ENCODE results near the gene SRC. TPM values are rescaled to one million over a fixed set of nuclear protein-coding genes. Genes with fewer than 3 reads are reported as not detected.

SRC gene
- total RNA-seq, 1 experiment from 2014 or later: 55.6 TPM

GRCh38 chr20:37436527-37437186 is 90.7 kb downstream of the SRC start:
- ChIA-PET CTCF (no interaction called here), POLR2A (ENCODE audit: unreplicated experiment) (no interaction called here)
- Histone ChIP-seq H2AFZ (ENCODE audit: low read length) (no peak overlapping the region), H3F3A (ENCODE audit: low read length, unreplicated experiment) (no peaks in the 10 kb centered on the region), H3K27ac (ENCODE audit: low read length) (no peak overlapping the region), H3K4me1 (ENCODE audit: insufficient read depth, low read length) (no peaks in the 10 kb centered on the region), H3K9me2 (replicated peaks; ENCODE audit: low read length) (no peaks in the 10 kb centered on the region), H3K4me3 (ENCODE audit: low read length) (no peak overlapping the region), H4K20me1 (ENCODE audit: low read length) (no peaks in the 10 kb centered on the region), H3K9ac (ENCODE audit: low read length) (no peak overlapping the region), H3K79me2 (ENCODE audit: low read length) (no peaks in the 10 kb centered on the region), H3K4me2 (ENCODE audit: low read length) (no peak overlapping the region), H3K27me3 (ENCODE audit: low read length) (peaks cover 15% of the 10 kb centered on the region), H3K9me3 (ENCODE audit: low read length) (no peaks in the 10 kb centered on the region), H3K36me3 (ENCODE audit: low read depth, low read length) (no peaks in the 10 kb centered on the region)
- no peak for TF ChIP-seq EZH2 (IDR thresholded peaks at IDR 0.05; ENCODE audit: low read length, unreplicated experiment)
- no peak for TF ChIP-seq CTCF (conservative IDR thresholded peaks at IDR 0.05; ENCODE audit: low read depth, low read length)
- no peak for TF ChIP-seq EZH2phosphoT487 (IDR thresholded peaks at IDR 0.05; ENCODE audit: borderline replicate concordance, low read length)
- BruUV-seq (replicated peaks): no TSS peak
- no peak for DNase-seq
- intact Hi-C loops (cut with micrococcal nuclease): no loop called here
- no peak for ATAC-seq

GRCh38 chr20:37437676-37438075 is 91.7 kb downstream of the SRC start:
- ChIA-PET CTCF (no interaction called here), POLR2A (ENCODE audit: unreplicated experiment) (no interaction called here)
- Histone ChIP-seq H3K36me3 (ENCODE audit: low read depth, low read length) (no peaks in the 10 kb centered on the region), H3K27ac (ENCODE audit: low read length) (no peak overlapping the region), H2AFZ (ENCODE audit: low read length) (no peak overlapping the region), H3K79me2 (ENCODE audit: low read length) (no peaks in the 10 kb centered on the region), H3K4me2 (ENCODE audit: low read length) (no peak overlapping the region), H3F3A (ENCODE audit: low read length, unreplicated experiment) (no peaks in the 10 kb centered on the region), H4K20me1 (ENCODE audit: low read length) (no peaks in the 10 kb centered on the region), H3K4me1 (ENCODE audit: insufficient read depth, low read length) (no peaks in the 10 kb centered on the region), H3K4me3 (ENCODE audit: low read length) (no peak overlapping the region), H3K9ac (ENCODE audit: low read length) (no peak overlapping the region), H3K9me3 (ENCODE audit: low read length) (no peaks in the 10 kb centered on the region), H3K27me3 (ENCODE audit: low read length) (peaks cover 7% of the 10 kb centered on the region; the same call in 1 of the 2 replicates), H3K9me2 (replicated peaks; ENCODE audit: low read length) (no peaks in the 10 kb centered on the region)
- ATAC-seq: no peak
- no peak for DNase-seq
- TF ChIP-seq EZH2phosphoT487 (IDR thresholded peaks at IDR 0.05; ENCODE audit: borderline replicate concordance, low read length) (no peak), CTCF (conservative IDR thresholded peaks at IDR 0.05; ENCODE audit: low read depth, low read length) (no peak), EZH2 (IDR thresholded peaks at IDR 0.05; ENCODE audit: low read length, unreplicated experiment) (no peak)
- intact Hi-C loops (cut with micrococcal nuclease): no loop called here
- BruUV-seq (replicated peaks): no TSS peak

- intact Hi-C loops (cut with micrococcal nuclease): no loop called here
- H3K27ac ChIP-seq (ENCODE audit: low read length): no peak overlapping the region
- no peaks in the 10 kb centered on the region for H3K9me2 ChIP-seq (replicated peaks; ENCODE audit: low read length)
- H3K4me1 ChIP-seq (ENCODE audit: insufficient read depth, low read length): no peaks in the 10 kb centered on the region
- no peak for TF ChIP-seq EZH2 (IDR thresholded peaks at IDR 0.05; ENCODE audit: low read length, unreplicated experiment)
- TF ChIP-seq EZH2phosphoT487 (IDR thresholded peaks at IDR 0.05; ENCODE audit: borderline replicate concordance, low read length): no peak
- TF ChIP-seq CTCF (conservative IDR thresholded peaks at IDR 0.05; ENCODE audit: low read depth, low read length): no peak
- no peak overlapping the region for H2AFZ ChIP-seq (ENCODE audit: low read length)
- H3K4me2 ChIP-seq (ENCODE audit: low read length): no peak overlapping the region
- H3K79me2 ChIP-seq (ENCODE audit: low read length): no peaks in the 10 kb centered on the region
- POLR2A ChIA-PET (ENCODE audit: unreplicated experiment): no interaction called here
- no peaks in the 10 kb centered on the region; the same call in 1 of the 2 replicates for H3K27me3 ChIP-seq (ENCODE audit: low read length)
- no TSS peak for BruUV-seq (replicated peaks)
- no peak overlapping the region for H3K4me3 ChIP-seq (ENCODE audit: low read length)
- H3K9me3 ChIP-seq (ENCODE audit: low read length): no peaks in the 10 kb centered on the region
- CTCF ChIA-PET: no interaction called here
- DNase-seq (no peak), ATAC-seq (no peak)
- no peaks in the 10 kb centered on the region for H4K20me1 ChIP-seq (ENCODE audit: low read length)
- H3K9ac ChIP-seq (ENCODE audit: low read length): no peak overlapping the region
- H3F3A ChIP-seq (ENCODE audit: low read length, unreplicated experiment): no peaks in the 10 kb centered on the region
- H3K36me3 ChIP-seq (ENCODE audit: low read depth, low read length): no peaks in the 10 kb centered on the region
Measured at GRCh38 chr20:37438464-37439222, 92.7 kb downstream of the SRC start.

All from PC-3 (cell line).